HuH-7.5 (cell line): Measurements from ENCODE around the gene NEK3.
"Not testable (repeated sequence)": the region's sequence is repeated elsewhere in the genome, so short reads cannot be mapped to it uniquely, and the experiment has no call there.

Experiments
- DNase-seq: peaks from one replicate; pipeline ENCODE4 v3.0.0; 2011; ENCODE audit warnings: low spot score

Gene NEK3

DNA sequence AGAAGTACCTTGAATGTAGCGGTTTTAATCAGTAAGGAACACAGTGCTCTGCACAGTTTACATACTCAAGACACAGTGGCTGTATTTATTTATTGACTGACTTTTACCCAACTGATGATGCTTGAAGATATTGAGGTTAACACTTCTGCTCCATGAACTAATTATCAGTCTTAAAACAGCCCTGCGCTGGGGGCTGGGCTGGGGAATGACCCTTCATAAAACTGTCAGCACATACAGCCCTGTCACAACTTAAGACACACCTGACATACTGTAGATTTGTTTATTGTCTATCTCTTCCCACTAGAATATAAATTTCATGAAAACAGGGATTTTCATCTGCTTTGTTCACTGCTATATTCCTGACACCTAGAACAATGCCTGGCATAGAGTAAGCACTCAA is 41.3 kb downstream of the NEK3 start:
- no peak for DNase-seq

DNA sequence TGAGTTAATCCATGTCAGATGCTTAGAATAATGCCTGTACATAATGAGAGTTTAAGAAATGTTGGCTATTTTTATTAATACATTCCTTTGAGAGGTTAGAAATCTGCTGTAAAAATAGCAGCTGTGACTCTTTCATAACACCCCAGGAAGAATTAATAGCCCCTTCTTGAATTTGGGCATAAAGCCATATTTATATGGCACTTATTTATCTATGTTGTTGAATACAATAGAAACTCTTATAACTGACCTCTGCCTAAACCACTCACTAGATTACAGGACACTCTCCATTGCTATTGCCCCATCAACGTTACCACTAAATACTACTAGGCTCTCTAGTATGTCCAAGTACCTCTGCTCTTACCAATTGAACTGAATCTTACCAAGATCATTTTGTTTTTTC is 46.8 kb downstream of the NEK3 start:
- DNase-seq, result no peak

DNA sequence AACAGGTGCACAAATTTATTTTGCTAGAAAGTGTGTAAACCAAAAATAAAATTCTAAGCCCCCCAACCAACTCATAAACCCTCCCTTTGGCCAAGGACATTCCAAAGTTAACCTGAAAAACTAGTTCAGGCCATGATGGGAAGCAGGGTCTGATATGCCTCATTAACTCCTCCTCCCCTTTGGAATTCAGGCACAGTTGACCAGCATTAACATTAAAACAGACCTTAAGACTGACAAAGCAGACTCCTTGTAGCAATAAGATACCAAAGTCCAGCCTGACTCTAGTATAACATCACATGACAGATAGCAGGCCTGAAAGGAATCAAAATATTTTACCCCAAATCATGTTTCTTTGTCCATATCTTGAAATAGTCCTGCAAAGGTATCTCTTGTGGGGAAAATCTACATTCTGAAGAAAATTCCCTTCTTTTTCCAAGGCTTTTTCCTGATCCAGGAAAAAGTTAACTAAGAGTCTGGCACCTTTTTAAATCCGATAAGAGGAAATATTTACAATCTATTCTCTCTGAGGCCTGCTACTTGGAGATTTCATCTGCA is 50.2 kb downstream of the NEK3 start:
- no peak for DNase-seq

DNA sequence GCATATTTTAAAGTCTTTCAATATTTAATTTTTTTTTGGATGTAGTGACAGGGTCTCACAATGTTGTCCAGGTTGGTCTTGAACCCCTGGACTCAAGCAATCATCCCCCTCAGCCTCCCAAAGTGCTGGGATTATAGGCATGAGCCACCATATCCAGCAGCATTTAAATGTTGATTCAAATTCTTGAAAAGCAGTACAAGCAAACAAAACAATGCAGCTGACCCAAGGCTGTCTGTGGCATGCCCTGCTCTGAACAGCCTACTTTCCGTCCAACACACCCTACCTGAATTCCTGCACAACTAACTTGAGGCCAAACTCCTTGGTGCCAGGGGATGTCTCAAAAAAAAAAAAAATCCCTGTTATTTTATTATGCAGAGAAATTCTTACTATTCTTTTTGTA is 53.6 kb downstream of the NEK3 start:
- no peak for DNase-seq

DNA sequence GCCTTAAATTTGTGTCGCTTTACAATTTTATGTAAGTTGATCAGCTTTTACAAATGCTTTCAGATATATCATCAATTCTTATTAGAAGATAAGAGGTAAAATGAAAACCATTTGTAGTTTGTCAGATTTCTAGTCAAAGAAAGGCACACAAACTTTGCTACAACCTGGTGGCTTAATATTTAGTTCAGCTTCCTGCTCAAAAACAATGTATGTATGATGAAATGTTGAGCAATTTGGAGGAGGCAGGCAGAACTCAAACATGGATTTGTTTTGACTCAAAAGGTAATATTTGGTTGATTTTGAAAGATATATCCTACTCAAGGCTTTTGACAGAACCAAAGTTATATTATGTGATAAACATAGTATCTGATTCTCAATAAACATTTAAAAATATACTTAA is 54.8 kb downstream of the NEK3 start:
- DNase-seq, result no peak

DNA sequence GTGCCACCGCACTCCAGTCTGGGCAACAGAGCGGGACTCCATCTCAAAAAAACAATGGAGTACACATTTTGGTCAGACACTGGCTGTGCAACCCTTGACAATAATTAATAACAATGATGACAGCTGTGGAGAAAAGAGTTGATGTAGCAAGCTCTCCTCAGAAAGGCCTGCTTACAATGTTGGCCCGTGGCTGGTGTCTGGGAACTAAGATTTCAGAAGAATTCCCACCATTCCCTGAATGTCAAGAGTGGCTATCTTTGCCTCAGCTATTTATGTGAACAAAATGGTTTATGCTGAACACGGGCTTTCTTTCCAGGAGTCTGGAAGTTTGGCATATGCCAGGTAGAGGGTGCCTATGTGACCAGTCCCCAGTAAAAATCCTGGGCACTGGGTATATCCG is 56.0 kb downstream of the NEK3 start:
- no peak for DNase-seq

DNA sequence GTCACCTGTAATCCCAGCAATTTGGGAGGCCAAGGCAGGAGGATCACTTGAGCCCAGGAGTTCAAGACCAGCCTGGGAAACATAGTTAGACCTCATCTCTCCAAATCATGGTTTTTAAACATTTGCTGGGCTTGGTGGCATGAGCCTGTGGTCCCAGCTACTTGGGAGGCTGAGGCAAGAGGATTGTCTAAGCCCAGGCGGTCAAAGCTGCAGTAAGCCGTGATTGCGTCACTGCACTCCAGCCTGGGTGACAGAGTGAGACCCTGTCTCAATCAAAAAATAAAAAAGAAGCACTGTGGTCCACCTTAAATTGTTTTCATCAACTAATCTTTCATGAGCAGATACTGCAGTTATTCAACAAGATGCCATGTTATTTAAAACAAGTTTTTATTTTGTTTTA is 57.0 kb downstream of the NEK3 start:
- DNase-seq, result not testable (repeated sequence)

DNA sequence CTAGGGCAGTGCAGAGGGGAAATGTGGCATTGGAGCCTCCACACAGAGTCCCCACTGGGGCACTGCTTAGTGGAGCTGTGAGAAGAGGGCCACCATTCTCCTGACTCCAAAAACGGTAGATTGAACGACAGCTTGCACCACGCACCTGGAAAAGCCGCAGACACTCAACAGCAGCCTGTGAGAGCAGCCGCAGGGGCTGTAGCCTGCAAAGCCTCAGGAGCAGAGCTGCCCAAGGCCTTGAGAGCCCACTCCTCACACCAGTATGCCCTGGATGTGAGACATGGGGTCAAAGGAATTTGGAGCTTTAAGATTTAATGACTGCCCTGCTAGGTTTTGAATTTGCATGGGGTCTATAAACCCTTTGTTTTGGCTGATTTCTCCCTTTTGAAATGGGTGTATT is 62.2 kb downstream of the NEK3 start:
- no peak for DNase-seq

DNA sequence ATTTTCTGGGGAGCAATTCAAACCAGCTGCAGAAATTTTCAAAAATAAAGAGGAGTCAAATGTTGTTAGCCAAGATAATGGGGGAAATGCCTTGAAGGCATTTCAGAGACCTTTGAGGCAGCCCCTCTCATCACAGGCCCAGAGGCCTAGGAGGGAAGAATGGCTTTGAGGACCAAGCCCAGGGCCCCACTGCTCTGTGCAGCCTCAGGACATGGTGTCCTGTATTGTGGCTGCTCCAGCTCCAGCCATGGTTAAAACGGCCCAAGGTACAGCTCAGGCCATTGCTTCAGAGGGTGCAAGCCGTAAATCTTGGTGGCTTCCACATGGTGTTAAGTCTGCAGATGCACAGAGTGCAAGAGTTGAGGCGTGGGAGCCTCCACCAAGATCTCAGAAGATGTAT is 62.6 kb downstream of the NEK3 start:
- no peak for DNase-seq

DNA sequence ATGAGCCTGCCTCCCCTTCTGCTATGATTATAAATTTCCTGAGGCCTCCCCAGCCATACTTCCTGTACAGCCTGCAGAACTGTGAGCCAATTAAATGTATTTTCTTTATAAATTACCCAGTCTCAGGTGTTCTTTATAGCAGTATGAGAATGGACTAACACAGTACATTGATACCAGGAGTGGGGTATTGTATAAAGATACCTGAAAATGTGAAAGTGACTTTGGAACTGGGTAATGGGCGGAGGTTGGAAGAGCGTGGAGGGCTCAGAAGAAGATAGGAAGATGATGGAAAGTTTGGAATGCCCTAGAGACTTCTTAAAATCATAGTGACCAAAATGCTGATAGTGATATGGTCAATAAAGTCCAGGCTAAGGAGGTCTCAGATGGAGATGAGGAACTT is 63.3 kb downstream of the NEK3 start:
- DNase-seq, result no peak

DNA sequence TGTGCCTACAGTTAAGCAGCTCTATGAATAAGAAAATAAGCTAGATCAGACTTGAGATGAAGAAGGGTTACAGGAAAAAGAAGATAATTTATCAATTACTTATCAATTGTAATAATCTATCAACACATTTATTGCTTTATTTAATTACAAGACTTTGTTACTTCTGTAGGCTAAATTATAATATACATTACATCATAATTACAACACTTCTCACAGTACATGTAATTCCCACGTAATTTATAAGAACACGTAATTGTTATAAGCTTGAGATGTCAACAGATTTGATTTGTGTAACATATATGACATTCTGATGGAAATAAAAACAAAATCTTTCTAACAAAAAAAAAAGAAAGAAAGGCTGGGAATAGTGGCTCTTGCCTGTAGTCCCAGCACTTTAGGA is 67.3 kb downstream of the NEK3 start:
- DNase-seq, result no peak

DNA sequence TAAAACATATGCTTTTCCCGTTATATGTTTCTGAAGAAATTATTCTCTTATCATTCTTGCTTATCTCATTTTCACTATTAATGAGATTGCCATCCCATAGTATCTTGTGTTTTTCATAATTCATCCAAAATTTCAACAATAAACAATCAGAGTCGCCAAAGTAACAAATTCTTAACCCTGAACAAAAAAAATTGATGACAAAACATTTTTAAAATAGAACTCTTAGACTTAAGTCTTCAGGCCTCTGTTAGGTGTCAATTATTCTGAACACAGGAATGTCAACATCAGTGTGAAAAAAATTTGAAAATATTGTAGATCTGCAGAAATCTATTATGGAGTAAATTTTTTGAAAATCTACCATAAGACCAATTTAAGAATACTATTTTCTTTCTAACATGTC is 67.9 kb downstream of the NEK3 start:
- DNase-seq, result no peak

DNA sequence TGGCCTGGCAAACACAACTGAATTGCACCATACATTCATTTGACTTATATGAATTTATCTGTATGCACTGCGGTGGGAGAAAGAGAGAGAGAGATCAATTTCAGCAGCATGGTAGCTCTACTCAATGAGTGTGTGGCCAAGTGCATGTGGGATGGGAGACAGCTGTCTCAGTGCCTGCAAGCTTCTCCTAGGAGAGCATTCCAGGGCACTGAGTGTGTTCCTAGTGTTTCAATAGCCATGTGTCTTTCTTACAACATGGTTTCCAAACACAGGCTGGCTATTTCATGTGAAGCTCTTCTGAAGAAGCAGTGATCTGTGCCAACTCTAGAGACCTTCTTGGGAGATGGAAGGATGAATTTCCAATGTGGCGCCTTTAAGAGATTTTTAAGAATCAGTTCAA is 74.0 kb downstream of the NEK3 start:
- DNase-seq, result no peak

DNA sequence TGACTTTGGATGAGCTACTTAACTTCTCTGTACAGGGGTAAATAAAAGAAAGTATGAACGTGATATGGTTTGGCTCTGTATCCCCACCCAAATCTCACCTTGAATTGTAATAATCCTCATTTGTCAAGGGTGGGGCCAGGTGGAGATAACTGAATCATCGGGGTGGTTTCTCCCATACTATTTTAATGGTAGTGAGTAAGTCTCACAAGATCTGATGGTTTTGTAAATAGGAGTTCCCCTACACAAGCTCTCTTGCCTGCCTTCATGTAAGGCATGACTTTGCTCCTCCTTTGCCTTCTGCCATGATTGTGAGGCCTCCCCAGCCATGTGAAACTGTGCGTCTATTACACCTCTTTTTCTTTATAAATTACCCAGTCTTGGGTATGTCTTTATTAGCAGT is 74.4 kb downstream of the NEK3 start:
- DNase-seq, result not testable (repeated sequence)
